ENCODE data around the gene STOML1. TPM values are rescaled to one million over a fixed set of nuclear protein-coding genes. Genes with fewer than 3 reads are reported as not detected.
"Not testable (repeated sequence)": the region's sequence is repeated elsewhere in the genome, so short reads cannot be mapped to it uniquely, and the experiment has no call there.

Gene STOML1
- total RNA-seq, 1 experiment from 2014 or later: 5.0 TPM

DNA sequence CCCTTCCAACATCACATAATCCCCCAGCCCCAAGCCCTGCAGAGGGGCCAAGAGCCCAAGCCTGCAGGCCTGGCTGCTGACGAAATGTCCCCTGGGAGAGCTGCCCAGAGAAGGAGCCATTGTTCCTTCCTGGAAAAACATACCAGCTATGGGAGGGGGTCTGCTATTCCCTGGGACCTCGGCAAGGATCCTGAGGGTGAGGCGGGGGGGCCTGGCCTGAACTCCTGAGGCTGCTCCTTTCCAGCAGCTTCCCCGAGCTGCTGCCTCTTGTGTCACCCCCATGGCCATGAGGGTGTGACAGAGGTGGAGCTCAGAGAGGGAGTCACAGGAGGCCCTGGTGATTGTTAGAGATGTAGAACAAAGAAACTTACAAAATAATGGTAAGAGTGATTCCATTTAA, 53.0 kb downstream of the STOML1 start:
- Histone ChIP-seq H4K20me1 (ENCODE audit: insufficient read depth) (no peaks in the 10 kb centered on the region), H3K79me2 (ENCODE audit: insufficient read depth, low read length) (no peaks in the 10 kb centered on the region), H3K4me2 (ENCODE audit: low read length) (no peak overlapping the region), H3K4me1 (ENCODE audit: control insufficient read depth in 1 of 2, insufficient read depth in 2 of 2, low read length in 2 of 2) (peaks cover 0 to 18% of the 10 kb centered on the region in 2 experiments; a peak in 2 of 4 replicates), H3K27me3 (ENCODE audit: insufficient read depth, low read length) (no peaks in the 10 kb centered on the region), H3K9me3 (ENCODE audit: control insufficient read depth in 1 of 2, insufficient read depth in 1 of 2, low read depth in 1 of 2, low read length in 2 of 2) (no peaks in the 10 kb centered on the region), H3K9me2 (ENCODE audit: insufficient read depth) (no peaks in the 10 kb centered on the region), H3K9ac (ENCODE audit: low read length) (no peak overlapping the region), H3K27ac (ENCODE audit: low read depth, low read length) (no peak overlapping the region), H3K4me3 (replicated peaks in 1 of 2; ENCODE audit: low read depth in 1 of 2, low read length in 2 of 2) (no peak overlapping the region), H3K36me3 (ENCODE audit: control insufficient read depth in 1 of 2, insufficient read depth in 2 of 2, low read length in 2 of 2) (no peaks in the 10 kb centered on the region), H2AFZ (ENCODE audit: low read depth, low read length, poor library complexity, severe bottlenecking) (no peak overlapping the region)
- RAD21 ChIA-PET (ENCODE audit: low non-redundant PET in 1 of 2, low total read pairs in 2 of 2, uncharacterized antibody in 2 of 2, unreplicated experiment in 2 of 2): no interaction called here
- intact Hi-C loops (cut with micrococcal nuclease): no loop called here
- BruUV-seq (replicated peaks): no TSS peak
- TF ChIP-seq FOSL1 (IDR thresholded peaks at IDR 0.05; ENCODE audit: low read depth): no peak
- TF ChIP-seq, protein P1, sequence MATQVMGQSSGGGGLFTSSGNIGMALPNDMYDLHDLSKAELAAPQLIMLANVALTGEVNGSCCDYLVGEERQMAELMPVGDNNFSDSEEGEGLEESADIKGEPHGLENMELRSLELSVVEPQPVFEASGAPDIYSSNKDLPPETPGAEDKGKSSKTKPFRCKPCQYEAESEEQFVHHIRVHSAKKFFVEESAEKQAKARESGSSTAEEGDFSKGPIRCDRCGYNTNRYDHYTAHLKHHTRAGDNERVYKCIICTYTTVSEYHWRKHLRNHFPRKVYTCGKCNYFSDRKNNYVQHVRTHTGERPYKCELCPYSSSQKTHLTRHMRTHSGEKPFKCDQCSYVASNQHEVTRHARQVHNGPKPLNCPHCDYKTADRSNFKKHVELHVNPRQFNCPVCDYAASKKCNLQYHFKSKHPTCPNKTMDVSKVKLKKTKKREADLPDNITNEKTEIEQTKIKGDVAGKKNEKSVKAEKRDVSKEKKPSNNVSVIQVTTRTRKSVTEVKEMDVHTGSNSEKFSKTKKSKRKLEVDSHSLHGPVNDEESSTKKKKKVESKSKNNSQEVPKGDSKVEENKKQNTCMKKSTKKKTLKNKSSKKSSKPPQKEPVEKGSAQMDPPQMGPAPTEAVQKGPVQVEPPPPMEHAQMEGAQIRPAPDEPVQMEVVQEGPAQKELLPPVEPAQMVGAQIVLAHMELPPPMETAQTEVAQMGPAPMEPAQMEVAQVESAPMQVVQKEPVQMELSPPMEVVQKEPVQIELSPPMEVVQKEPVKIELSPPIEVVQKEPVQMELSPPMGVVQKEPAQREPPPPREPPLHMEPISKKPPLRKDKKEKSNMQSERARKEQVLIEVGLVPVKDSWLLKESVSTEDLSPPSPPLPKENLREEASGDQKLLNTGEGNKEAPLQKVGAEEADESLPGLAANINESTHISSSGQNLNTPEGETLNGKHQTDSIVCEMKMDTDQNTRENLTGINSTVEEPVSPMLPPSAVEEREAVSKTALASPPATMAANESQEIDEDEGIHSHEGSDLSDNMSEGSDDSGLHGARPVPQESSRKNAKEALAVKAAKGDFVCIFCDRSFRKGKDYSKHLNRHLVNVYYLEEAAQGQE (IDR thresholded peaks at IDR 0.05; ENCODE audit: low read depth): no peak
- TF ChIP-seq, protein P2, sequence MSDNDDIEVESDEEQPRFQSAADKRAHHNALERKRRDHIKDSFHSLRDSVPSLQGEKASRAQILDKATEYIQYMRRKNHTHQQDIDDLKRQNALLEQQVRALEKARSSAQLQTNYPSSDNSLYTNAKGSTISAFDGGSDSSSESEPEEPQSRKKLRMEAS (IDR thresholded peaks at IDR 0.05): no peak
- no peak for TF ChIP-seq CEBPB (IDR thresholded peaks at IDR 0.05; ENCODE audit: low read depth)
- no peak for TF ChIP-seq ZNF274 (IDR thresholded peaks at IDR 0.05; ENCODE audit: low read depth, low read length)
- no peak for TF ChIP-seq EGR1 (IDR thresholded peaks at IDR 0.05; ENCODE audit: low read depth)
- no peak for TF ChIP-seq EZH2phosphoT487 (IDR thresholded peaks at IDR 0.05; ENCODE audit: borderline replicate concordance)
- no peak for TF ChIP-seq TCF7L2 (IDR thresholded peaks at IDR 0.05; ENCODE audit: borderline replicate concordance, extremely low read depth, insufficient read depth, insufficient read length)
- TF ChIP-seq, protein P3, sequence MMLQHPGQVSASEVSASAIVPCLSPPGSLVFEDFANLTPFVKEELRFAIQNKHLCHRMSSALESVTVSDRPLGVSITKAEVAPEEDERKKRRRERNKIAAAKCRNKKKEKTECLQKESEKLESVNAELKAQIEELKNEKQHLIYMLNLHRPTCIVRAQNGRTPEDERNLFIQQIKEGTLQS (IDR thresholded peaks at IDR 0.05): no peak
- no peak for TF ChIP-seq SRF (IDR thresholded peaks at IDR 0.05; ENCODE audit: low read depth)
- TF ChIP-seq, protein P4, sequence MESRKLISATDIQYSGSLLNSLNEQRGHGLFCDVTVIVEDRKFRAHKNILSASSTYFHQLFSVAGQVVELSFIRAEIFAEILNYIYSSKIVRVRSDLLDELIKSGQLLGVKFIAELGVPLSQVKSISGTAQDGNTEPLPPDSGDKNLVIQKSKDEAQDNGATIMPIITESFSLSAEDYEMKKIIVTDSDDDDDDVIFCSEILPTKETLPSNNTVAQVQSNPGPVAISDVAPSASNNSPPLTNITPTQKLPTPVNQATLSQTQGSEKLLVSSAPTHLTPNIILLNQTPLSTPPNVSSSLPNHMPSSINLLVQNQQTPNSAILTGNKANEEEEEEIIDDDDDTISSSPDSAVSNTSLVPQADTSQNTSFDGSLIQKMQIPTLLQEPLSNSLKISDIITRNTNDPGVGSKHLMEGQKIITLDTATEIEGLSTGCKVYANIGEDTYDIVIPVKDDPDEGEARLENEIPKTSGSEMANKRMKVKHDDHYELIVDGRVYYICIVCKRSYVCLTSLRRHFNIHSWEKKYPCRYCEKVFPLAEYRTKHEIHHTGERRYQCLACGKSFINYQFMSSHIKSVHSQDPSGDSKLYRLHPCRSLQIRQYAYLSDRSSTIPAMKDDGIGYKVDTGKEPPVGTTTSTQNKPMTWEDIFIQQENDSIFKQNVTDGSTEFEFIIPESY (IDR thresholded peaks at IDR 0.05; ENCODE audit: extremely low read depth, insufficient replicate concordance, low read length): no peak
- TF ChIP-seq ZFX (IDR thresholded peaks at IDR 0.05): no peak
- TF ChIP-seq ELF1 (IDR thresholded peaks at IDR 0.05; ENCODE audit: borderline replicate concordance, low read depth): no peak
- no peak for TF ChIP-seq CBX3 (IDR thresholded peaks at IDR 0.05; ENCODE audit: low read depth)
- CTCF ChIA-PET: interaction anchor here (1.6 kb wide), 1 partner anchor 12 kb away, joined by 7 read pairs; no protein-coding TSS in a partner anchor
- ATAC-seq (no peak), DNase-seq (ENCODE audit: low read depth, low spot score) (no peak)
- POLR2A ChIA-PET: no interaction called here

DNA sequence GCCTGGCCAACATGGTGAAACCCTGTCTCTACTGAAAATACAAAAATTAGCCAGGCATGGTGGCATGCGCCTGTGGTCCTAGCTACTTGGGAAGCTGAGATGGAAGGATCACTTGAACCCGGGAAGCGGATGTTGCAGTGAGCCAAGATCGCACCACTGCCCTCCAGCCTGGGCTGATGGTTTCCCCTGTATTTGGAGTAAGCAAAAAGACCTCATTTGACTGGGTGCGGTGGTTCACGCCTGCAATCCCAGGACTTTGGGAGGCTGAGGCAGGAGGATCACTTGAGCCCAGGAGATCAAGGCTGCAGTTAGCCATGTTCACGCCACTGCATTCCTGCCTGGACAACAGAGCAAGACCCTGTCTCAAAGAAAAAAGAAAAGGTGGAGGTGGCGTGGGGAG, 53.6 kb downstream of the STOML1 start:
- H3K9me3 ChIP-seq (ENCODE audit: control insufficient read depth in 1 of 2, insufficient read depth in 1 of 2, low read depth in 1 of 2, low read length in 2 of 2); H2AFZ ChIP-seq (ENCODE audit: low read depth, low read length, poor library complexity, severe bottlenecking); H3K4me3 ChIP-seq (replicated peaks in 1 of 2; ENCODE audit: low read depth in 1 of 2, low read length in 2 of 2); H4K20me1 ChIP-seq (ENCODE audit: insufficient read depth); H3K27ac ChIP-seq (ENCODE audit: low read depth, low read length); BruUV-seq (replicated peaks); H3K9me2 ChIP-seq (ENCODE audit: insufficient read depth); H3K79me2 ChIP-seq (ENCODE audit: insufficient read depth, low read length); DNase-seq (ENCODE audit: low read depth, low spot score); H3K27me3 ChIP-seq (ENCODE audit: insufficient read depth, low read length); POLR2A ChIA-PET; H3K36me3 ChIP-seq (ENCODE audit: control insufficient read depth in 1 of 2, insufficient read depth in 2 of 2, low read length in 2 of 2); RAD21 ChIA-PET (ENCODE audit: low non-redundant PET in 1 of 2, low total read pairs in 2 of 2, uncharacterized antibody in 2 of 2, unreplicated experiment in 2 of 2); H3K9ac ChIP-seq (ENCODE audit: low read length); ATAC-seq; intact Hi-C loops (cut with micrococcal nuclease); H3K4me2 ChIP-seq (ENCODE audit: low read length): not testable (repeated sequence)
- peaks cover 0 to 18% of the 10 kb centered on the region in 2 experiments; a peak in 2 of 4 replicates for H3K4me1 ChIP-seq (ENCODE audit: control insufficient read depth in 1 of 2, insufficient read depth in 2 of 2, low read length in 2 of 2)
- CTCF ChIA-PET: interaction anchor here (1.6 kb wide), 1 partner anchor 13 kb away, joined by 7 read pairs; no protein-coding TSS in a partner anchor

All from HCT116 (cell line).